Nucleus accumbens (tissue), 56 donors: ENCODE measurements around the gene AMBN.
"Not testable (repeated sequence)": the region's sequence is repeated elsewhere in the genome, so short reads cannot be mapped to it uniquely, and the experiment has no call there.

Experiments
- DNase-seq, 56 donors: peaks; one replicate each; lab custom pipeline; 2025; lab: John Stamatoyannopoulos, UW

The AMBN gene

GRCh38 chr4:70607334-70607853 is 15.3 kb downstream of the AMBN start:
- no peak for DNase-seq

DNA sequence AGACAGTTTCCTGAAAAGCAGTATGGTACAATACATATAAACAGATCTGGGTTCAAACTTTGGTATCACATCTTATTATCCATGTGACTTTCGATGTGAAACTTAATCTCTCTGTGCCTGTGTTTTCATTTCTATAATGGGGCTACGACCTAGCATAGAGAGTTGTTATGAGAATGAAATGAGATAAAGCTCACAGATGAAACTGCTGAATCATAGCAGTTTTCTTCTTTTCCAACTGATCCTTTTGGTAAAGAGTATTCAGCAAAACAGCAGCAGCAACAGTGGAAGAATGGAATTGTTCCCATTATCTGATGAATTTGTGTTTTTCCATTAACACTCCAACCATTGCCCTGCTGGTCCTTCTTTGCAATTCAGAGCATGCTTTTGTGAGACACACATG is 16.3 kb downstream of the AMBN start:
- DNase-seq: no peak

DNA sequence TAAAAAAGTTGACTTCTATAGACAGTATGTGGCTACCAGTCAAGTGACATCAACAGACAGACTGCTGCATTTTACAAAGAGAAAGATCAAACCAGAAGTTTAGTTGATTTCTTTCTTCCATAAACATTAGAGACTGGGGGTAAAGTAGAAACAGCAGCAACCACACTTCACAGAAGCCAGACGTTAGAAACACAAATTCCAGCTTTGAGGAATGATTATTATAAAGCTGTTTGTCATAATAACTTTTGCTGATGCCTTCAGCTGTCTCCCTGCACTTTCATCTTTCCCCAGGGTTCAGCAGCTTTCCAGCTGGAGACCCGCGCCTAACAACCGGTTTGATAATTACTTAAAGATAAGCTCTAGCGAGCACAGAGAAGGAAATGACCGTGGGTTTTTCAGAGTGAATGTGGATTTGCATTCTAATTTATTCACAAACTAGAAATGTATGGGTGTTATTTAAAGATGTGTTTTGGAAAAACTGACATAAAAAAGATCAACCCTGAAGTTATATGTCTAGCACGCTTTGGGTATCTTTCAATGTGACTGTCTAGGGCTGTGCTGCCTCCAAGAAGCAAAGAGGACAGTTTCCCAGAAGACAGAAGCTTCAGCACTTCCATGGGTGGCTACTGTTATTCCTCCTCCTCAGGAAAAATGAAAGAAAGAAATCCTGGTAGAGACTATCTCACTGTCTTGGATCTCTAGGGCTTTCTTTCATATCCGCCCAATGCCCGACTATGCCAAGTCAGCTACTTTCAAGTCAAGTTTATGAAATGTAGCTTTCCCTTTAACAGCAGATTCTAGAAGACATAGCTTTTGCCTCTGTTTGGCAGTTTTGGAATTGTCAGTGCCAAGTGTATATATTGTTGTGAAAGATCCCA is 21.5 kb downstream of the AMBN start:
- DNase-seq: no peak

DNA sequence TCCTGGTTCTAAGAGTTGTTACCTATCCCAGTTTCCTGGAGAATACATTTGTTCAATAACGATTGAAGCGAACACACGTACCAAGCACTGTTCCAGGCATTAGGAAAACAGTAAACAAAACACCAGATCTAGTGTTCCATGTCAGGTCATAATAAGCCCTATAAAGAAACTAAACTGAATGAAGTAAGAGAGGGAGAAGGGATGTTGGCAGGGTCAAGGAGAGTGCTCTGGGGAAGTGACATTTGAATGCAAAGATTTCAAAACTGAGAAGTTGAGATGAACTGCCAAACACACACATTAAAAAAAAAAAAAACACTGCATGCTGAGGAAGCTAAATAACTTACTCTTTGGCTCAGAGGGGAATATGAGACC is 22.1 kb downstream of the AMBN start:
- no peak for DNase-seq

DNA sequence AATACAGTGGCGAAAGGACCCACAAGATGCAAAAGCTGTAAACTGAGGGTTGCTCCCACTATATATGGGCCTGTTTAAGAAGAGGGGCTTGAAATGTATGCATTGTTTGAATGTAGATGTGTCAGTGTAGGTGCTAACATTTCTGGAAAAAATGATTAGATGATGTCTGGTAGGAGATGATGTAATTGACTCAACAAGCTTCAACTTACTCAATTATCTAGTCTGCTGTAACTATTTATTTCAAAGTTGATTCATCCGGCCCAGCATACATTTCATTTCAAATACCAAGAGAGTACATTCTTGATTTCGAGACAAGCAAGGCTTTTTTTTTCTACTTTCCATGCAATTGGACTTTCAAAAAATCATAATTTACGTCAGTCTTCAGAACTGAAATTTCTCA is 27.2 kb downstream of the AMBN start:
- no peak for DNase-seq

- no peak for DNase-seq
Measured at GRCh38 chr4:70619778-70620177, 27.7 kb downstream of the AMBN start.

DNA sequence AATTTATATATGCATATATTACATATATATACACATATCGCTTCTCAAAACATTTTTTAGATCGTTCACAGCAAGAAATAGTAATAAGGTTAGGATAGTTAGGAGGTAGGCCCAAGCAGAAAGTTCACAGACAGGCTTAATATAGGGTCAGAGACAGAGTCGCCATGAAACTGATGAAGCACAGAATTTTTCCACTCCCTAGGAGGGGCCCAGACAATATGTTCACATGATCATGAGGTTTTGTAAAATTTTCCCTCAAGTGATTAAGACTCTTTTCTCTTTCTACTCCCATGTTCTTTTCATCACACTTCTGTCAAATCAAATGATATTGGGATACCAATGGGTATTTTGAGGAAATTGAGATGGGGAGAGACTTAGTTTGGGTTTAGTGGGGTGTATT is 31.3 kb downstream of the AMBN start:
- no peak for DNase-seq

DNA sequence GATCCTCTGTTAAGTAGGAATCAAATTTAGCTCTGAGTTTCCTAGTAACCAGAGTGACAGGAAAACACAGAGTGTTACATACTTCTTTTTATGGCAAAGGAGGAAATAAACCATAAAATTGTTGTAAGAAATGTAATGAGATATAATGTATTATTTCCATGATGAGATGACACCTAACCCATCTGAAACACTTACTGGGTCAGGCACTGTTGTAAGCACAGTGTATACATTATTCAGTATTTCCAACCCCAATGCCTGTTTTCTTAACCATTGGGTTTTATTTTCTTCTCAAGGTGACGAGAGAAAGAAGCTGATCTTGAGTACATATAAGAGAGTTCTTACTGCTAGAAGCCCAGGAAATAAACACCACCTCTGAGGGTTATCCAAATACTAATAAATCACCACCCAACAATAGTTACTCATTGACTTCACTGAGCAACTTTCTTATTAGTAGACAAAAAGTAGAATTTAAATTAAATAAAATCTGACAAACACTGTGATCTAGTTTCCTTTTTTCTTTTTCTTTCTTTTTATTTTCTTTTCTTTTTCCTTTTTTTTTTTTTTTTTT is 32.3 kb downstream of the AMBN start:
- DNase-seq: no peak

DNA sequence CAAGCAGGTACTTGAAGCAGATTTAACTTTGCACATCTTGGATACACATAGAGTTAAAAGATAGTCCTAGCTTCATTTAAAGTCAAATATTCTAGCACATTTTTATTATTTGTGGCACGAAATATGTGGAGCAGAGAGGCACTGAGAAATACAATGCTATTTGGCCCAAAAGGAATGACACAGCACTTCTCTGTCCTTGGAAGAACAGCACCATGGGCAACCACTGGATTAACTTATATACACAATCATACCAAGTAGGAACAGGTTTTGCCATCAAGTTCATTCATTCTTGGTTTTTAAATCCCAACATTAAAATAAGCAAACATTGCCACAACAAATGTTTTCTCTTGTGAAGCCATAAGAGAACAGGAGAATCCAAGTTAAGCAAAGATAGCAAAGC is 35.6 kb downstream of the AMBN start:
- DNase-seq: no peak

GRCh38 chr4:70628444-70628843 is 36.4 kb downstream of the AMBN start, which contains the start of gene ENAM:
ENAM (plus strand) TSS chr4:70628744; CDS start chr4:70629501, 757 bp downstream.
- no peak for DNase-seq

DNA sequence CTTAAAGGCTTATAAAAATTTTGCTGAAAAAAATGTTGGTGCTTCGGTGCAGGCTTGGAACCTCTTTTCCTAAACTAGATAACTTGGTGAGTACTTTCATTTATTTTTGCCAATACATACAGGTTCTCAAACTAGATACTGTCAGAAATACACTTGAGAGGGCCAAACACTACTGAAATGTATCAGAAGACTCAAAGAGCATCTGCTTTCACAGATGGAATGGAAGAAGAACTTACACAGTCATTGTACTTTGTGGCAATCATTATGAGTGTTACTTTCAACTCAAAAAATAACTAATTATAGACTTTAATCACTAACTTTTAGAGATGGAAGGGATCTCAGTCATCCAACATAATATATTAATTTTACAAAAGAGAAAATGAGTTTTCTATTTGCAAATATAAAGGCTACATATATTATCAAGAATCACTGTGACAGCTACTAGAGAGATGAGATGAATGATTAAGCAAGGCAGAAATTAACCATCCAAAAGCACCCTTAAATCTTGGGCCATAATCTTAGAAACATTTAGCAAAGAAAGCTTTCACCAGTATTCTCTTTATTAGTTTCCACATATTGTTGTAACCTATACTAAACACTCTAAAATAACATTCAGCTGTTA is 37.5 kb downstream of the AMBN start:
- DNase-seq: no peak

- no peak for DNase-seq
Measured at GRCh38 chr4:70630162-70630561, 38.1 kb downstream of the AMBN start.

GRCh38 chr4:70632028-70632427 is 40.0 kb downstream of the AMBN start:
- no peak for DNase-seq

DNA sequence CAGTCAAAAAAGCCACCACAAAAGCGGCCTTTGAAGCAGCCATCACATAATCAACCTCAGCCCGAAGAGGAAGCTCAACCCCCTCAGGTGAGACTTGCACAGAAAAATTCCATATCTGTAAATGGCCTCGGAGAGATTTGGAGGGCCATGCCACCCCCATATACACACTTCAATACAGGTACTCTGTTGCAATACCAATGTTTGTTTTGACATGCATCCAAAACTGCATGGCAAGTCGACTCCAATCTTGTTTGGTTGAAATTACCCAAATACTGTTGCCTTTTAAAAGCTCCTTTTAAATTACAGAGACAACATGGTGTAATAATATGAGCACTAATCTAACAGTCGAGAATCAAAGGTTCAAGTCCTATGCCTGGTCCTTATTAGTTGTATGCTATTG is 42.4 kb downstream of the AMBN start:
- DNase-seq: no peak

DNA sequence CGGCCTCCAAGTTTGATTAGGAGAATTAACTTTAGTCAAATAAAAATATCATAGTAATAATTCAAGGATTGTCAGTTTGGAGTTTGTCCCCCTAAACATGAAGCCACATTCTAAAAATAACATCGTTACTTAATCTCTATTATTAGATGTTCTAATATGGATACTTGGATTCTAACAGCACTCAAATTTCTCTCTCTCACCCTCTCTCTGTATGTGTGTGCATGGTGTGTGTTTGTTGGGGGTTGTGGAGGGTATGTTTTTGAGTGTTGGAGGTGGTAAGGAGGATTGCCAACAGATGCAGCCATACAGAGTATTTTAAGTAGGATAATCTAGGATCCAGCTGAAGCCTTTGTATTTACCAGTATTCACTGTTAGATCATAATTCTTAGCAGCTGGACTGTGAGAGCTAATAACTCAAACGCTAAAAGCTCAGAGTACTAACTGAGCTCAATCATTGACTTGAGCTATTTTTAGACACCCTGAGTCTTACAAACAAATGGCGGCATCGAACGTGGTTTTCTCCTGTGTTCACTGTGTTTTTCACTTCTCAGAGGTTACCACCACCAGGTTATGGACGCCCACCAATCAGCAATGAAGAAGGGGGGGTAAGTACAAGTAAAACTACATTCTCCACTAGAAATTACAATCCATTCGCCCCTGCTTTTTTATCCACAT is 45.3 kb downstream of the AMBN start:
- DNase-seq: no peak

DNA sequence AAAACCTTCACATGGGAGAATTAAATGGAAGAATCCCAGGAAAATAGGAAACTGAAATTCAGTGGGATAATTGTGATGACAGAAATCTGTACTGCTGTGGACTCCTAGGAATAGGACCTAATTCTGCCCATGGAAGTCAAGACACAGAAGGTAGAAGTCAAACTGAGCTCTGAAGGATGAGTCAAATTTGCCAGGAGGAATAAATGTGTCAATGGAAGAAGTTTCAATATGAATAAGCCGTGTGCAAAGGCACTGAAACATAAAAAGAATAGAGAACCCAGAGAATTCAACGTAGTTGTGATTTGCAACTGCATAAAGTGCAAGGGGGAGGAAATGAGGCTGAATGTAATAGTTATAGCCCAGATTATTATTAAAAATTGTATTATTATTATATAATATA is 48.1 kb downstream of the AMBN start:
- no peak for DNase-seq

DNA sequence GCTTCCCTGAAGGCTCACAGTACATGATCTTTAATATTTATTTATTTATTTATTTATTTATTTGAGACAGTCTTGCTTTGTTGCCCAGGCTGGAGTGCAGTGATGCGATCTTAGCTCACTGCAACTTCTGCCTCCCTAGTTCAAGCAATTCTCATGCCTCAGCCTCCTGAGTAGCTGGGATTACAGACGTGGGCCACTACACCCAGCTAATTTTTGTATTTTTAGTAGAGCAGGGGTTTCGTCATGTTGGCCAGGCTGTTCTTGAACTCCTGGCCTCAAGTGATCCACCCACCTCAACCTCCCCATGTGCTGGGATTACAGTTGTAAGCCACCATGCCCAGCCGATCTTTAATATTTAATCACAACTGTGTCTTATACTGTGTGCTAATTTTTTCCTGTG is 58.7 kb downstream of the AMBN start:
- not testable (repeated sequence) for DNase-seq

DNA sequence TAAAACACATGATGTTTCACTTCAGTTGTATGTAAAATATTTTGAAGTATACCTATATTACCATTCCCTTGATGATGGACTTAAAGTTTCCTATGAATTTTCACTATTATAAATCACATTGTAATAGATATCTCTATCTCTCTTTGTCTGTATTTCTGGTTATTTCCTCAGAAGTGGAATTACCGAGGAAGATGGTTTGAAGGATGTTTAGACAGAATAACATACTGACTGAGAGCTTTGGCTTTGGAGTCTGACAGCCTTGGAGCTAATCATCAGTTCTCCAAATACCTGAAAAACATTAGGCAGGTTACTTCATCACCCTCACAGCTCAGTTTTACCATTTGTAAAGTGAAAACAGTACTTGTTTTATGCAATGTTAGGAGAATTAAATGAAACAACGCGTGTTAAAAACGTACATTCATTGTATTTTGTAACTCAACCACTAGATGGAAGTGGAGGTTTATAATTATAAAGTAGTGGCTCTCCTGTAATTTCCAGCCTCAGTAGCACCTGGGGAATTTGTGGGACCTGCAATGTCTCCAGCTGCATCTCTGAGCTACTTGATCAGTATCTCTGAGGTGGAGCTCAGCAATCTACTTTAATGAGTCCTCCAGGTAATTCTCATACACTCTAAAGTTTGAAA is 59.9 kb downstream of the AMBN start:
- no peak for DNase-seq

GRCh38 chr4:70654605-70655011 is 62.6 kb downstream of the AMBN start:
- DNase-seq: no peak
